ENCODE results near the gene SMTNL2.

- TF ChIP-seq CTCF (conservative IDR thresholded peaks at IDR 0.05 in 1 of 2, IDR thresholded peaks at IDR 0.05 in 1 of 2; ENCODE audit: low read depth in 1 of 2, low read length in 2 of 2), result no peak
- TF ChIP-seq EZH2 (IDR thresholded peaks at IDR 0.05; ENCODE audit: low read length, missing control alignments), result no peak
These were observed 3.5 kb downstream of the SMTNL2 start for GRCh38 chr17:4587803-4588202.
